Activated CD4-positive, alpha-beta T cell treated with anti-CD3 and anti-CD28 coated beads, Interleukin-2, amount 50 U/mL, for 48 hours (primary cell): ENCODE results near the gene PTGER3.
"Not testable (repeated sequence)": the region's sequence is repeated elsewhere in the genome, so short reads cannot be mapped to it uniquely, and the experiment has no call there.

ENCODE experiments used
- DNase-seq, 2 experiments: peaks; one replicate each; pipeline ENCODE4 v3.0.0-alpha.2; 2020

PTGER3 gene

GRCh38 chr1:70941563-70941962 lies 106.1 kb downstream of the PTGER3 start:
- no peak for DNase-seq

DNA sequence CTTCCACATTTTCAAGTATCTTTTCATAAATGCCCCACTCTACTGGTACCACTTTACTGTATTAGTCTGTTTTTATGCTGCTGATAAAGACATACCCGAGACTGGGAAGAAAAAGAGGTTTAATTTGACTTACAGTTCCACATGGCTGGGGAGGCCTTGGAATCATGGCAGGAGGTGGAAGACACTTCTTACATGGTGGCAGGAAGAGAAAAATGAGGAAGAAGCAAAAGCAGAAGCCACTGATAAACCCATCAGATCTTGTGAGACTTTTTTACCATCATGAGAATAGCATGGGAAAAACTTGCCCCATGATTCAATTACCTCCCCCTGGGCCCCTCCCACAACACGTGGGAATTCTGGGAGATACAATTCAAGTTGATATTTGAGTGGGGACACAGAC lies 107.2 kb downstream of the PTGER3 start:
- not testable (repeated sequence) for DNase-seq

GRCh38 chr1:70934194-70934961 lies 113.2 kb downstream of the PTGER3 start:
- DNase-seq = no peak

DNA sequence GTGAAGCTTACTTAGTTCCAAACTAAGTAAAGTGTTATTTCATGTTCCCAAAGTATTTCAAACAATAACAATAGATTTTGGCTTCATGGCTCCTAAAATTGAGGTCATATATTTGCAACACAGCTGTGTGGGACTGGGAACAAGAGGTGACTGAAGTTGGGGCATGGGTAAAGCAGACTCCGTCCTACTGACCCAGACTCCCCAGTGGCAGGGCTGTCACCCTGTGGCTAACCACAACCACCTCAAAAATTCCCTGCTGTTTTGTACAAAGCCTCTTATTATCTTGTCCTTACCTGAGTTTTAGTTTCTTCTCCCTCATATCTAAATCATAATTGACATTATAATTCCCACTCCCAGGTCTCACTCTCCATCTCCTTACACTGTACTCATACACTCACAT lies 117.6 kb downstream of the PTGER3 start:
- DNase-seq = no peak

- DNase-seq = no peak
Observed at GRCh38 chr1:70922196-70922595, 125.4 kb downstream of the PTGER3 start.
